CD14-positive monocyte (primary cell): ENCODE data around the gene ABTB1. TPM values are rescaled to one million over a fixed set of nuclear protein-coding genes. Genes with fewer than 3 reads are reported as not detected.

ENCODE experiments used
- DNase-seq, 3 donors: peaks; one replicate each; pipeline ENCODE4 v3.0.0-alpha.2; 2011 to 2022
- H2AFZ ChIP-seq: 2 replicates; pipeline ENCODE4 v1.6.0; 2012; ENCODE audit warnings: mild to moderate bottlenecking, low read depth, low read length, inconsistent platforms; ENCODE audit not compliant: insufficient read depth, poor library complexity, severe bottlenecking
- H3K27ac ChIP-seq, 2 donors: 1 replicate in 1 of 2; 2 replicates in 1 of 2; pipeline ENCODE4 v1.5.1; 2012 to 2013; ENCODE audit warnings: low read length in 2 of 2, control low read depth in 1 of 2, inconsistent platforms in 1 of 2, low read depth in 1 of 2, mild to moderate bottlenecking in 1 of 2
- H3K27me3 ChIP-seq, 2 donors: one replicate each; pipeline versions ENCODE4 v1.6.0 to v1.6.1; 2011 to 2013; ENCODE audit warnings: low read length in 2 of 2; ENCODE audit not compliant: control insufficient read depth in 2 of 2, insufficient read depth in 2 of 2
- H3K36me3 ChIP-seq, 2 donors: replicated peaks in 1 of 2; 1 replicate in 1 of 2; 2 replicates in 1 of 2; pipeline versions ENCODE4 v1.5.1 to v1.6.1; 2012 to 2013; ENCODE audit warnings: low read length in 2 of 2, control low read depth in 1 of 2, inconsistent platforms in 1 of 2, mild to moderate bottlenecking in 1 of 2; ENCODE audit not compliant: insufficient read depth in 2 of 2, control insufficient read depth in 1 of 2
- H3K4me1 ChIP-seq, 2 donors: 1 replicate in 1 of 2; 2 replicates in 1 of 2; pipeline versions ENCODE4 v1.5.1 to v1.6.1; 2012 to 2013; ENCODE audit warnings: low read length in 2 of 2, control low read depth in 1 of 2, inconsistent platforms in 1 of 2, mild to moderate bottlenecking in 1 of 2, moderate library complexity in 1 of 2; ENCODE audit not compliant: insufficient read depth in 2 of 2, control insufficient read depth in 1 of 2
- H3K4me2 ChIP-seq: replicated peaks from 2 replicates; pipeline ENCODE3; 2012; ENCODE audit warnings: low read length, moderate library complexity, mild to moderate bottlenecking; ENCODE audit not compliant: poor library complexity, severe bottlenecking; ENCODE audit errors: extremely low read depth
- H3K4me3 ChIP-seq, 3 experiments: fragments of 200-600 bp in 1 of 3; sonication (generic) in 1 of 3; replicated peaks in 1 of 3; 1 replicate in 2 of 3; 2 replicates in 1 of 3; pipeline ENCODE4 v1.5.1; 2011 to 2013; ENCODE audit warnings: low read length in 3 of 3, mild to moderate bottlenecking in 3 of 3, control low read depth in 2 of 3, low read depth in 2 of 3, inconsistent platforms in 1 of 3, moderate library complexity in 1 of 3
- H3K79me2 ChIP-seq: 2 replicates; pipeline ENCODE4 v1.6.0; 2012; ENCODE audit warnings: mild to moderate bottlenecking, control low read depth, inconsistent platforms, low read length, moderate library complexity; ENCODE audit not compliant: insufficient read depth
- H3K9ac ChIP-seq: 2 replicates; pipeline ENCODE4 v1.6.0; 2017; ENCODE audit warnings: low read length, mild to moderate bottlenecking; ENCODE audit not compliant: insufficient read depth, poor library complexity, severe bottlenecking
- H3K9me3 ChIP-seq, 2 donors: replicated peaks in 1 of 2; 1 replicate in 1 of 2; 2 replicates in 1 of 2; pipeline versions ENCODE4 v1.5.1 to v1.6.1; 2012 to 2013; ENCODE audit warnings: low read length in 2 of 2, control low read depth in 1 of 2; ENCODE audit not compliant: control insufficient read depth in 1 of 2, insufficient read depth in 1 of 2
- H4K20me1 ChIP-seq: 2 replicates; pipeline ENCODE4 v1.6.0; 2012; ENCODE audit warnings: mild to moderate bottlenecking, low read length, control low read depth, moderate library complexity; ENCODE audit not compliant: insufficient read depth
- H3K27ac Mint-ChIP-seq, 7 donors: one replicate each; pipeline ENCODE4 v1.8.0; 2020; ENCODE audit warnings: mild to moderate bottlenecking in 7 of 7, mixed read lengths in 7 of 7, moderate library complexity in 6 of 7, inconsistent platforms in 2 of 7
- H3K27me3 Mint-ChIP-seq, 3 donors: one replicate each; pipeline ENCODE4 v1.8.0; 2021 to 2022; ENCODE audit warnings: low read depth in 3 of 3, mild to moderate bottlenecking in 3 of 3, mixed read lengths in 3 of 3, moderate library complexity in 3 of 3, inconsistent platforms in 1 of 3
- H3K36me3 Mint-ChIP-seq, 2 donors: one replicate each; pipeline ENCODE4 v1.8.0; 2020; ENCODE audit warnings: mixed read lengths in 2 of 2, inconsistent platforms in 1 of 2, mild to moderate bottlenecking in 1 of 2
- H3K4me1 Mint-ChIP-seq: one replicate; pipeline ENCODE4 v1.8.0; 2020; ENCODE audit warnings: mild to moderate bottlenecking, mixed read lengths
- H3K4me3 Mint-ChIP-seq, 2 donors: one replicate each; pipeline ENCODE4 v1.8.0; 2020; ENCODE audit warnings: mild to moderate bottlenecking in 2 of 2, mixed read lengths in 2 of 2, moderate library complexity in 1 of 2
- H3K9me3 Mint-ChIP-seq, 7 donors: one replicate each; pipeline ENCODE4 v1.8.0; 2020 to 2022; ENCODE audit warnings: mixed read lengths in 7 of 7, mild to moderate bottlenecking in 6 of 7, moderate library complexity in 6 of 7, inconsistent platforms in 2 of 7
- CTCF ChIP-seq: fragments of 200-600 bp; IDR thresholded peaks from one replicate; pipeline ENCODE4 v1.8.0; 2022; ENCODE audit warnings: antibody characterized with exemption, mild to moderate bottlenecking
- WGBS: methylation state at CpG from one replicate; pipeline ENCODE4 v1.1.5; 2013; ENCODE audit warnings: missing lambda C conversion rate; ENCODE audit not compliant: insufficient coverage; 5-methylcytosine and 5-hydroxymethylcytosine counted together
- intact Hi-C, 2 donors: fragments of 100-400 bp; cut with micrococcal nuclease; formaldehyde crosslinking; loops; one replicate each; pipeline versions ENCODE4 v1.15.0 to v1.15.1; 2023
- polyA plus RNA-seq, 3 donors: library from polyadenylated mRNA; depleted of rRNA in 1 of 3; unstranded in 2 of 3; stranded (reverse) in 1 of 3; fragments of 300-500 nt in 2 of 3; fragments of >200 nt in 1 of 3; fragmentation: Illumina TruSeq in 2 of 3; gene quantifications; 1 replicate in 2 of 3; 2 replicates in 1 of 3; pipeline ENCODE4 v1.2.3, GENCODE V29; 2012 to 2021

Gene ABTB1
- polyA plus RNA-seq, 3 donors, result 107 to 246 (median 118) TPM

DNA sequence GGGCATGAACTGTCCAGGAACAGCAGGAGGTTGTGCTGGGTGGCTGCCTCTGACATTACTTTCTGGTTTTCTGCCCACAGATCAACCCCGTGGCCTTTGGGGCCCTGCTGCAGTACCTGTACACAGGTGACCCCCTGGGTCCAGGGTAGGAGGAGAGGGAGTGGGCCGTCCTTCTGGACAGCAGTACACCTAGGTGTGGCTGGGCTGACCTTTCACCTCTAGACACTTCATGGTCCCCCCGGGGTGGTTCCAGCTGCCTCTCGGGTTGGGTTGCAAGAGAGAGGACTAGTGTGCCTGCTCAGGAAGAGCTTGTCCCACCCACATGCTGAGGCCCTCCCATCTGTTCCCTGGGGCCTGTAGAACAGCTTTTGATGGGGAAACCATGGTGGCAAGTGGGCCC lies 3.7 kb downstream of the ABTB1 start:
- Mint-ChIP-seq H3K4me1 (peaks cover 74% of the 10 kb centered on the region), H3K27me3 (peaks cover 0 to 3% (median 2%) of the 10 kb centered on the region in 3 donors), H3K9me3 (peaks cover 0 to 8% (median 0%) of the 10 kb centered on the region in 7 donors), H3K36me3 (peaks cover 50 to 63% of the 10 kb centered on the region in 2 donors), H3K4me3 (peak overlapping the region in 1 of 2 donors; percentile 6), H3K27ac (peak overlapping the region in 2 of 7 donors; percentile 6 to 73)
- H3K79me2 ChIP-seq, result peaks cover 30% of the 10 kb centered on the region
- H2AFZ ChIP-seq, result no peak overlapping the region
- TF ChIP-seq CTCF, result no peak
- peaks cover 49 to 75% of the 10 kb centered on the region in 2 donors for H3K4me1 ChIP-seq
- no peak overlapping the region for H3K9ac ChIP-seq
- peak in 1 of 3 donors; percentile 2 for DNase-seq
- intact Hi-C loops, result loop anchor here (5.0 to 10.0 kb wide), 4 partner anchors 74 to 398 kb away; partner anchors contain the start of gene SEC61A1 (in 1 of the 2)
- no peak overlapping the region for H3K4me2 ChIP-seq
- no peak overlapping the region for H3K27ac ChIP-seq
- H4K20me1 ChIP-seq, result peaks cover 48% of the 10 kb centered on the region
- 86% methylated on average over 1 of the region's 4 CpGs for WGBS
- H3K27me3 ChIP-seq, result no peaks in the 10 kb centered on the region
- peaks cover 0 to 8% of the 10 kb centered on the region in 2 donors for H3K9me3 ChIP-seq
- H3K4me3 ChIP-seq, result no peak overlapping the region
- peaks cover 26 to 43% of the 10 kb centered on the region in 2 donors for H3K36me3 ChIP-seq

DNA sequence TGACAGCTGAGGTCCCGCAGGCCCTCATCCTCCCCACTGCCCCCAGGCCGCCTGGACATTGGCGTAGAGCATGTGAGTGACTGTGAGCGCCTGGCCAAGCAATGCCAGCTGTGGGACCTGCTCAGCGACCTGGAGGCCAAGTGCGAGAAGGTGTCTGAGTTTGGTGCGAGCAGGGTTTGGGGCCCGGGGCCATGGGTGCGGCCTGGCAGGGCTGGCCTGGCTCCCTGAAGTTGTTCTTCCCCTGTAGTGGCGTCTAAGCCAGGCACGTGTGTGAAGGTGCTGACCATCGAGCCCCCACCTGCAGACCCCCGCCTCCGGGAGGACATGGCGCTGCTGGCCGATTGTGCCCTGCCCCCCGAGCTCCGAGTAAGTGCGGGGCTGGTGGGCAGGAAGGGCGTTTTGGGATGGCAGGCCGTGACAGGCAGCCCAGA lies 4.2 kb downstream of the ABTB1 start:
- no peak overlapping the region for H3K4me2 ChIP-seq
- Mint-ChIP-seq H3K36me3 (peaks cover 53 to 63% of the 10 kb centered on the region in 2 donors), H3K27ac (peak overlapping the region in 2 of 7 donors; percentile 6 to 8), H3K27me3 (peaks cover 0 to 3% (median 2%) of the 10 kb centered on the region in 3 donors), H3K4me1 (peaks cover 71% of the 10 kb centered on the region), H3K4me3 (no peak overlapping the region), H3K9me3 (peaks cover 0 to 8% (median 0%) of the 10 kb centered on the region in 7 donors)
- peaks cover 45 to 70% of the 10 kb centered on the region in 2 donors for H3K4me1 ChIP-seq
- H3K79me2 ChIP-seq, result peaks cover 26% of the 10 kb centered on the region
- H3K27me3 ChIP-seq, result no peaks in the 10 kb centered on the region
- H3K9me3 ChIP-seq, result peaks cover 0 to 8% of the 10 kb centered on the region in 2 donors
- H2AFZ ChIP-seq, result no peak overlapping the region
- H3K36me3 ChIP-seq, result peaks cover 26 to 43% of the 10 kb centered on the region in 2 donors
- no peak for TF ChIP-seq CTCF
- intact Hi-C loops, result loop anchor here (5.0 to 10.0 kb wide), 4 partner anchors 75 to 398 kb away; partner anchors contain the start of gene SEC61A1 (in 1 of the 2)
- DNase-seq, result no peak
- no peak overlapping the region for H3K4me3 ChIP-seq
- WGBS, result 87% methylated on average over 20 of the region's 21 CpGs
- peak overlapping the region; percentile 15 to 21 for H3K27ac ChIP-seq
- peaks cover 48% of the 10 kb centered on the region for H4K20me1 ChIP-seq
- no peak overlapping the region for H3K9ac ChIP-seq
